ENCODE data around the gene MUTYH. TPM values are rescaled to one million over a fixed set of nuclear protein-coding genes. Genes with fewer than 3 reads are reported as not detected.

MUTYH gene
- total RNA-seq, 3 donors from 2014 or later (not counting 1 experiment from before 2014, with no cell fraction given) = 44.0 to 55.6 (median 51.5) TPM

- H3K27ac Mint-ChIP-seq = no peak overlapping the region
- no peak overlapping the region for H3K27ac ChIP-seq (ENCODE audit: low read length)
- H3K4me3 ChIP-seq (ENCODE audit: low read length) = no peak overlapping the region
- no peak overlapping the region for H3K4me3 Mint-ChIP-seq
- H3K27me3 ChIP-seq (ENCODE audit: control insufficient read depth, insufficient read depth, low read length) = no peaks in the 10 kb centered on the region
- no peaks in the 10 kb centered on the region for H3K36me3 Mint-ChIP-seq
- no peaks in the 10 kb centered on the region for H3K27me3 Mint-ChIP-seq (ENCODE audit: low read depth in 2 of 2)
- H3K4me1 ChIP-seq (ENCODE audit: control insufficient read depth, insufficient read depth, low read length) = no peaks in the 10 kb centered on the region
- no peak for TF ChIP-seq CTCF (IDR thresholded peaks at IDR 0.05)
- H3K9me3 ChIP-seq (ENCODE audit: control insufficient read depth, insufficient read depth, low read length) = no peaks in the 10 kb centered on the region
- ATAC-seq (no peak), DNase-seq (no peak)
- H3K4me1 Mint-ChIP-seq = no peaks in the 10 kb centered on the region
- intact Hi-C loops (cut with micrococcal nuclease) = no loop called here
- WGBS (ENCODE audit: insufficient coverage) = no CpG with 5 or more reads among the region's 2 CpGs
- H3K36me3 ChIP-seq (ENCODE audit: control insufficient read depth, insufficient read depth, low read length) = peaks cover 20% of the 10 kb centered on the region
- H3K9me3 Mint-ChIP-seq = no peaks in the 10 kb centered on the region
These were observed 7.8 kb upstream of the MUTYH start for GRCh38 chr1:45348020-45348419.

GRCh38 chr1:45346473-45346872 is 6.2 kb upstream of the MUTYH start:
- no peak overlapping the region for H3K27ac Mint-ChIP-seq
- Histone ChIP-seq H3K4me1 (ENCODE audit: control insufficient read depth, insufficient read depth, low read length) (peaks cover 3% of the 10 kb centered on the region), H3K9me3 (ENCODE audit: control insufficient read depth, insufficient read depth, low read length) (no peaks in the 10 kb centered on the region), H3K36me3 (ENCODE audit: control insufficient read depth, insufficient read depth, low read length) (peaks cover 34% of the 10 kb centered on the region), H3K27me3 (ENCODE audit: control insufficient read depth, insufficient read depth, low read length) (no peaks in the 10 kb centered on the region), H3K27ac (ENCODE audit: low read length) (no peak overlapping the region), H3K4me3 (ENCODE audit: low read length) (no peak overlapping the region)
- no peaks in the 10 kb centered on the region for H3K27me3 Mint-ChIP-seq (ENCODE audit: low read depth in 2 of 2)
- intact Hi-C loops (cut with micrococcal nuclease) = no loop called here
- TF ChIP-seq CTCF (IDR thresholded peaks at IDR 0.05) = no peak
- no peak for DNase-seq
- 100% methylated on average over 1 of the region's 2 CpGs for WGBS (ENCODE audit: insufficient coverage)
- peaks cover 5 to 9% of the 10 kb centered on the region in 2 donors for H3K4me1 Mint-ChIP-seq
- no peak overlapping the region for H3K4me3 Mint-ChIP-seq
- H3K36me3 Mint-ChIP-seq = no peaks in the 10 kb centered on the region
- no peak for ATAC-seq
- no peaks in the 10 kb centered on the region for H3K9me3 Mint-ChIP-seq

- H3K36me3 Mint-ChIP-seq = no peaks in the 10 kb centered on the region
- H3K9me3 ChIP-seq (ENCODE audit: control insufficient read depth, insufficient read depth, low read length) = no peaks in the 10 kb centered on the region
- WGBS (ENCODE audit: insufficient coverage) = 97% methylated on average over 13 of the region's 13 CpGs
These were observed 4.8 kb upstream of the MUTYH start for GRCh38 chr1:45345014-45345413.

More at GRCh38 chr1:45345014-45345413, 4.8 kb upstream of the MUTYH start:
- ATAC-seq (no peak), DNase-seq (no peak)
- Histone ChIP-seq H3K4me1 (ENCODE audit: control insufficient read depth, insufficient read depth, low read length) (peaks cover 15% of the 10 kb centered on the region), H3K27ac (ENCODE audit: low read length) (no peak overlapping the region), H3K4me3 (ENCODE audit: low read length) (no peak overlapping the region), H3K27me3 (ENCODE audit: control insufficient read depth, insufficient read depth, low read length) (no peaks in the 10 kb centered on the region), H3K36me3 (ENCODE audit: control insufficient read depth, insufficient read depth, low read length) (peaks cover 34% of the 10 kb centered on the region)
- TF ChIP-seq CTCF (IDR thresholded peaks at IDR 0.05) = no peak
- no peak overlapping the region for H3K27ac Mint-ChIP-seq
- intact Hi-C loops (cut with micrococcal nuclease) = no loop called here
- H3K9me3 Mint-ChIP-seq = no peaks in the 10 kb centered on the region
- no peak overlapping the region for H3K4me3 Mint-ChIP-seq
- peaks cover 18 to 24% of the 10 kb centered on the region in 2 donors for H3K4me1 Mint-ChIP-seq
- no peaks in the 10 kb centered on the region for H3K27me3 Mint-ChIP-seq (ENCODE audit: low read depth in 2 of 2)

Data from natural killer cell (primary cell).